ENCODE results near the gene NRAS. TPM values are rescaled to one million over a fixed set of nuclear protein-coding genes. Genes with fewer than 3 reads are reported as not detected.
A peak's percentile ranks its signal among the peaks of the same experiment; 100 is the strongest.

NRAS gene
- total and polyA plus RNA-seq, 9 of the 15 experiments (the other 6 are each of a cell fraction or from before 2014, with no cell fraction given), result 40.7 to 94.5 (median 75.4) TPM

GRCh38 chr1:114716304-114717170 lies at the start of gene NRAS (continued):
- no peak for TF ChIP-seq MED1 (CRISPR knock-in tag; IDR thresholded peaks at IDR 0.05; ENCODE audit: borderline replicate concordance)
- TF ChIP-seq SREBF1 (IDR thresholded peaks at IDR 0.05; ENCODE audit: borderline replicate concordance, low read depth, low read length), result no peak; the same call in 1 of the 2 replicates
- peak; percentile 70 for TF ChIP-seq REST (IDR thresholded peaks at IDR 0.05; ENCODE audit: borderline replicate concordance)
- no peak; the same call in 1 of the 2 replicates for TF ChIP-seq REST (CRISPR knock-in tag; IDR thresholded peaks at IDR 0.05; ENCODE audit: low read depth)
- TF ChIP-seq, protein P1, sequence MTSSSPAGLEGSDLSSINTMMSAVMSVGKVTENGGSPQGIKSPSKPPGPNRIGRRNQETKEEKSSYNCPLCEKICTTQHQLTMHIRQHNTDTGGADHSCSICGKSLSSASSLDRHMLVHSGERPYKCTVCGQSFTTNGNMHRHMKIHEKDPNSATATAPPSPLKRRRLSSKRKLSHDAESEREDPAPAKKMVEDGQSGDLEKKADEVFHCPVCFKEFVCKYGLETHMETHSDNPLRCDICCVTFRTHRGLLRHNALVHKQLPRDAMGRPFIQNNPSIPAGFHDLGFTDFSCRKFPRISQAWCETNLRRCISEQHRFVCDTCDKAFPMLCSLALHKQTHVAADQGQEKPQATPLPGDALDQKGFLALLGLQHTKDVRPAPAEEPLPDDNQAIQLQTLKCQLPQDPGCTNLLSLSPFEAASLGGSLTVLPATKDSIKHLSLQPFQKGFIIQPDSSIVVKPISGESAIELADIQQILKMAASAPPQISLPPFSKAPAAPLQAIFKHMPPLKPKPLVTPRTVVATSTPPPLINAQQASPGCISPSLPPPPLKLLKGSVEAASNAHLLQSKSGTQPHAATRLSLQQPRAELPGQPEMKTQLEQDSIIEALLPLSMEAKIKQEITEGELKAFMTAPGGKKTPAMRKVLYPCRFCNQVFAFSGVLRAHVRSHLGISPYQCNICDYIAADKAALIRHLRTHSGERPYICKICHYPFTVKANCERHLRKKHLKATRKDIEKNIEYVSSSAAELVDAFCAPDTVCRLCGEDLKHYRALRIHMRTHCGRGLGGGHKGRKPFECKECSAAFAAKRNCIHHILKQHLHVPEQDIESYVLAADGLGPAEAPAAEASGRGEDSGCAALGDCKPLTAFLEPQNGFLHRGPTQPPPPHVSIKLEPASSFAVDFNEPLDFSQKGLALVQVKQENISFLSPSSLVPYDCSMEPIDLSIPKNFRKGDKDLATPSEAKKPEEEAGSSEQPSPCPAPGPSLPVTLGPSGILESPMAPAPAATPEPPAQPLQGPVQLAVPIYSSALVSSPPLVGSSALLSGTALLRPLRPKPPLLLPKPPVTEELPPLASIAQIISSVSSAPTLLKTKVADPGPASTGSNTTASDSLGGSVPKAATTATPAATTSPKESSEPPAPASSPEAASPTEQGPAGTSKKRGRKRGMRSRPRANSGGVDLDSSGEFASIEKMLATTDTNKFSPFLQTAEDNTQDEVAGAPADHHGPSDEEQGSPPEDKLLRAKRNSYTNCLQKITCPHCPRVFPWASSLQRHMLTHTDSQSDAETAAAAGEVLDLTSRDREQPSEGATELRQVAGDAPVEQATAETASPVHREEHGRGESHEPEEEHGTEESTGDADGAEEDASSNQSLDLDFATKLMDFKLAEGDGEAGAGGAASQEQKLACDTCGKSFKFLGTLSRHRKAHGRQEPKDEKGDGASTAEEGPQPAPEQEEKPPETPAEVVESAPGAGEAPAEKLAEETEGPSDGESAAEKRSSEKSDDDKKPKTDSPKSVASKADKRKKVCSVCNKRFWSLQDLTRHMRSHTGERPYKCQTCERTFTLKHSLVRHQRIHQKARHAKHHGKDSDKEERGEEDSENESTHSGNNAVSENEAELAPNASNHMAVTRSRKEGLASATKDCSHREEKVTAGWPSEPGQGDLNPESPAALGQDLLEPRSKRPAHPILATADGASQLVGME (CRISPR knock-in tag; IDR thresholded peaks at IDR 0.05), result no peak
- TF ChIP-seq NR3C1 (CRISPR knock-in tag; IDR thresholded peaks at IDR 0.05), result peak; percentile 70; the same call in 1 of the 2 replicates
- TF ChIP-seq ZNF512 (tag; IDR thresholded peaks at IDR 0.05), result no peak
- TF ChIP-seq, protein P2, sequence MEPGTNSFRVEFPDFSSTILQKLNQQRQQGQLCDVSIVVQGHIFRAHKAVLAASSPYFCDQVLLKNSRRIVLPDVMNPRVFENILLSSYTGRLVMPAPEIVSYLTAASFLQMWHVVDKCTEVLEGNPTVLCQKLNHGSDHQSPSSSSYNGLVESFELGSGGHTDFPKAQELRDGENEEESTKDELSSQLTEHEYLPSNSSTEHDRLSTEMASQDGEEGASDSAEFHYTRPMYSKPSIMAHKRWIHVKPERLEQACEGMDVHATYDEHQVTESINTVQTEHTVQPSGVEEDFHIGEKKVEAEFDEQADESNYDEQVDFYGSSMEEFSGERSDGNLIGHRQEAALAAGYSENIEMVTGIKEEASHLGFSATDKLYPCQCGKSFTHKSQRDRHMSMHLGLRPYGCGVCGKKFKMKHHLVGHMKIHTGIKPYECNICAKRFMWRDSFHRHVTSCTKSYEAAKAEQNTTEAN (CRISPR knock-in tag; IDR thresholded peaks at IDR 0.05), result no peak
- TF ChIP-seq ZC3H4 (CRISPR knock-in tag; IDR thresholded peaks at IDR 0.05; ENCODE audit: borderline replicate concordance), result no peak
